Hematopoietic multipotent progenitor cell treated with erythropoietin and hydrocortisone succinate and interleukin-3 and kit ligand, for 17 days (in vitro differentiated cells): ENCODE results near the gene GNAL.
A peak's percentile ranks its signal among the peaks of the same experiment; 100 is the strongest.
"Not testable (repeated sequence)": the region's sequence is repeated elsewhere in the genome, so short reads cannot be mapped to it uniquely, and the experiment has no call there.

ENCODE experiments used
- DNase-seq: peaks from one replicate; pipeline ENCODE4 v3.0.0-alpha.2; 2015; ENCODE audit warnings: low spot score

The GNAL gene

GRCh38 chr18:11906926-11907874, 218.1 kb downstream of the GNAL start:
- no peak for DNase-seq

GRCh38 chr18:11908182-11909060, 219.4 kb downstream of the GNAL start, which contains the start of gene MPPE1:
Gene MPPE1, minus strand, starts transcription at chr18:11908317. Its CDS starts 11,053 bp downstream, at chr18:11897264.
- DNase-seq: peak; percentile 79

GRCh38 chr18:11909061-11909455, 220.0 kb downstream of the GNAL start:
- no peak for DNase-seq

- no peak for DNase-seq
These were observed 220.5 kb downstream of the GNAL start for GRCh38 chr18:11909591-11910026.

GRCh38 chr18:11916880-11917279, 227.8 kb downstream of the GNAL start:
- DNase-seq: not testable (repeated sequence)

GRCh38 chr18:11919522-11919921, 230.5 kb downstream of the GNAL start:
- not testable (repeated sequence) for DNase-seq

GRCh38 chr18:11923450-11923849, 234.4 kb downstream of the GNAL start:
- DNase-seq: no peak

- no peak for DNase-seq
These were observed 236.9 kb downstream of the GNAL start for GRCh38 chr18:11925800-11926481.

- DNase-seq: no peak
These were observed 238.4 kb downstream of the GNAL start for GRCh38 chr18:11927497-11927896.

- DNase-seq: no peak
These were observed 243.3 kb downstream of the GNAL start for GRCh38 chr18:11932393-11932792.
